HG02571 (cell line): ENCODE measurements around the gene APOLD1.
"Not testable (repeated sequence)": the region's sequence is repeated elsewhere in the genome, so short reads cannot be mapped to it uniquely, and the experiment has no call there.

ENCODE experiments used
- ATAC-seq: cut with Tn5 transposase; IDR thresholded peaks from one replicate; pipeline ENCODE4 v1.9.1; 2021; ENCODE audit warnings: mild to moderate bottlenecking, moderate library complexity; ENCODE audit not compliant: unreplicated experiment

Gene APOLD1

DNA sequence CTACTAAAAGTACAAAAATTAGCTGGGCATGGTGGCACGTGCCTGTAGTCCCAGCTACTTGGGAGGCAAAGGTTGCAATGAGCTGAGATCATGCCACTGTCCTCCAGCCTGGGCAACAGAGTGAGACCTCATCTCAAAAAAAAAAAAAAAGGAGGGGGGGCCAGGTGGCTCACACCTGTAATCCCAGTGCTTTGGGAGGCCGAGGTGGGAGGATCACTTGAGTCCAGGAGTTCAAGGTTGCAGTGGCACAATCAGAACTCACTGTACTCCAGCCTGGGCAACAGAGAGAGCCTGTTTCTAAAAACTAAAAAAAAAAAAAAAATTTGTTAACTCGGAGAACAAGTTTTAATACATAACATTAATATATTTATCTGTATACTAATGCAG lies 22.1 kb downstream of the APOLD1 start:
- not testable (repeated sequence) for ATAC-seq

DNA sequence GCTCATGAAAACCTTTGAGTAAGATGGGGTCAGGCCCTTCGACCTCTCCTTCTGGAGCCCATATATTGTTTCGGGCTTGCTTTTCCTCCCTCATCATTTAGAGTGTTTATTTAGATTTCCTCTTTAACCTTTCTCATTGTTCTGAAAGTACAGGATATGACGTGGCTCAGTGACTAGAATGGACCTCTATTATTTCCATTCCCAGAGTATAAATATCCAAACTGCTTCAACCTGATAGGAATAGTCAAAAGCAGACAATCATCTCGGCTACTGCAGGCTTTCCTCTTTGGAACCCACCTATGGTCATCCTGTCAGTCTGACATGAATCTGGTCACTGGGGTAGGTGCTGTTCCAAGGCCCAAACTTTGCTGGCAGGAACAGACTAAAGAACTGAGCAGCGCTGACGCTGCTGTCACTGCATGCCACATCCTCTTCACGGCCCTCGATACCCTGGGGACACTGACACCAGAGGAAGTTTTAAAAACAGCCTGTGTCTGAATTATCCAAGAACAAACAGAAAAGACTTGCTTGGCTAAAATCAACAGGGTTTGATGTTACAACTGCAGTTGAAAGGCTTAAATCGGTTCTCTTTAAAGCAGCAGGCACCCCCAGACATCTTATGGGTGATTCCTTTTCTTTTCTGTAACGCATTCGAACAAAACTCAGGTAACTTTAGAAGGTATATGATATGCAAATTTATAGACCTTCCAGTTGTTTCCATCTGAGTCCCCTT lies 22.7 kb downstream of the APOLD1 start:
- peak; percentile 46 for ATAC-seq

DNA sequence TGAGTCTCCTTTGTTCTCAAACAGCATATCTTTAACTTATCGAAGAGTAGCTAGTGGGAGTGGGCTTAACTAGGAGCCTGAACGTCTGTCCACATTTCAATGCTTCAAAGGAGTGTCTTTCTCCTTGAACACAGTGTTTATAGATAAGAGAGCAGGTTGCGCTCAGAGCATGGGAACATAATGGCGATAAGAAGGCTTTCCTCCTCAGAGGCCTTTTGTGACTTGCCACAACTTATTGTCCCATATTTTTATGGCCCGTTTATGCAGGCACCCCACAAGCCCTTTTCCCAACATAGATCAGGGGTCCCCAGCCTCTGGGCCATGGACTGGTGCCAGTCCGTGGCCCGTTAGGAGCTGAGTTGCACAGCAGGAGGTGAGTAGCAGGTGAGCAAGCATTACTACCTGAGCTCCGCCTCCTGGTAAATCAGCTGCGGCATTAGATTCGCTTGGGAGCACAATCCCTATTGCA lies 25.1 kb downstream of the APOLD1 start:
- no peak for ATAC-seq

DNA sequence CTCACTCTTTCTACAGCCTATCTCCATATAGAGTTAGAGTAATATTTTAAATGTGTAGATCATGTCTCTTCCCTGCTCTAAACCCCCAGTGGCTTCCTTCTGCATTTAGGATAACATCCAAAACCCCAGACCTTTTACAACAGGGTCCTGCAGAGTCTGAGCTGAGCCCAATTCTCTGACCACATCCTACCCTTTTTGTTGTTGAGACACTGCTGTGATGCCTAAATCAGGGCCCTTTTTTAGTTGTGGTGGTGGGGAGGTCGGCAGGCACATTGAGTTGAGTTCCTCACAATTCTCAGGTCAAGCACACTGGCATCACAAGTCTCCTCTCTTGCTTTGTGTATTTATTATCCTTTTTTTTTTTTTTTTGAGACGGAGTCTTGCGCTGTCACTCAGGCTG lies 25.9 kb downstream of the APOLD1 start:
- ATAC-seq = no peak

DNA sequence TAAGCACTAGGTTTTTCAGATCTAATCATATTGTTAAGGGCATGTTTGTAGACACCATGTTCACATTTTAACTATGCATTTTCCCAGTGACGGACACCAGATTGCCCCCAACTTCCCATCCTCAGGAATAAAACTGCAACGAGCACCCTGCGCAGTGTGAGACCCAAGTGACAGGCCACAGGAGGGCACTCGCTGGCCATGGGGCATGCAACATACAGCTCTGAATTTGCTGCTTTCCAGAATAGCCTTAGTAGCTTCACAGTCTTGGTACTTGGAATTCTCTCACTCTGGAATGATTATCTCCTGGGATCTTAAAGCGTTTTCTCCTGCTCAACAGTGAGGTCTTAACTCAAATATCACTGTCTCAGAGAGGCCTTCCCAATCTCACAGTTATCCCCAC lies 26.7 kb downstream of the APOLD1 start:
- ATAC-seq = no peak

DNA sequence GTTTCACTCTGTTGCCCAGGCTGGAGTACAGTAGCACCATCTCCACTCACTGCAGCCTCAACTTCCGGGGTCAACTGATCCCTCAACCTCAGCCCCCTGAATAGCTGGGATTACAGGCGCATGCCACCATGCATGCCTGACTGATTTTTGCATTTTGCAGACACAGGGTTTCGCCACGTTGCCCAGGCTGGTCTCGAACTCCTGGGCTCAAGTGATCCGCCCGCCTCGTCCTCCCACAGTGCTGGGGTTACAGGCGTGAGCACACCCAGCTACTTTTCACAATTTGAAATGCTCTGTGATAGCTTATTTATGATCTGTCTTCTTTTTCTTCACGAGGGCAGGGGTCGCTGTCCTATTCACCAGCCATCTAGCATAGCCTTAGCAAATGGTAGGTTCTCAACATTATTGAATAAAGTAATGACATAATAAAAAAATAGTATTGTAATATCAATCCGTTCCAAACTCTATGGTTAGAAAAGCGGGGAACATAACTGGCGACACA lies 27.2 kb downstream of the APOLD1 start:
- no peak for ATAC-seq

DNA sequence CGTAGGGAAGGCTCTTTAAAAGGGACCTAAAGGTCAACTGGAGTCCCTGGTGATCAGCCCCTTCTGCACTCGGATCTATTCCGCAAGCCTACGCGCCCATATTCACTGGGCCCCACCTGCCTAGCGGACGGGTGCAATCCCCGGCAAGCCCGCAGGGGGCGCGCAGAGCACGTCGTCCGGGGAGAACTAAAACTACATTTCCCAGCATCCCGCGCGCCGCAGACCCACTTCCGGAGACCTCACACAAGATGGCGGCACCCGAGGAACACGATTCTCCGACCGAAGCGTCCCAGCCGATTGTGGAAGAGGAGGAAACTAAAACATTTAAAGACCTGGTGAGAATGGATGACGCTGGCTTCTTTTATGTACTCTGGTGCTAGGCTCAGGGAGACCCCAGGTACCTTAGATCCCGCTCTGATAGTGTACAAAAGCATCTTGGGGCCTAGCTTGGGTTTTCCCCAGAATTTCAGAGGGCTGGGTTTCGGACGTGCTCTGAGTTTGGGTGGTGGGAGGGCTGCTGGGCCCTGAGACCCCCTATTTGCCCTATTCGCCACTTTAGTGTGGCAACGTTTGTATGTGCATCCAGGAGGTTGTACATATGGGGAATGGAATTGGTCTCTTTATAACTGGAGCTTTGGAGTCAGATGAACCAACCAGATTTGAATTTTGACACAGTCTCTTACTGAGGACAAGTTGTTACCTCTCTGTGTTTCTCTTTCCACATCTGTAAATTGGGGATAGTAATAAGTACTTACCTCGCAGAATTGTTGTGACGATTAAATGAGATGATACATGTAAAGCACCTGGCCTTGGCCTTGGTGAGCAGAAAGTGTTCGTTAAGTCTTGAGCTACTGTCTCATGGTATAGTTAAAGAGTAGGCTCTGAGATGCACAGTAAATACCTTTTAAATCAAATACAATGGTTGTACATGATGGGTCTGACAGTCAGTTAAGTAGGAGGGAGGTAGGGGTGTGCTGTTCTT lies 28.0 kb downstream of the APOLD1 start, which contains the start of gene DDX47:
Gene DDX47, plus strand, starts transcription at position 227 of the 982 bp plus-strand sequence. Its CDS starts 22 bp downstream, at position 249.
- peak; percentile 76 for ATAC-seq

DNA sequence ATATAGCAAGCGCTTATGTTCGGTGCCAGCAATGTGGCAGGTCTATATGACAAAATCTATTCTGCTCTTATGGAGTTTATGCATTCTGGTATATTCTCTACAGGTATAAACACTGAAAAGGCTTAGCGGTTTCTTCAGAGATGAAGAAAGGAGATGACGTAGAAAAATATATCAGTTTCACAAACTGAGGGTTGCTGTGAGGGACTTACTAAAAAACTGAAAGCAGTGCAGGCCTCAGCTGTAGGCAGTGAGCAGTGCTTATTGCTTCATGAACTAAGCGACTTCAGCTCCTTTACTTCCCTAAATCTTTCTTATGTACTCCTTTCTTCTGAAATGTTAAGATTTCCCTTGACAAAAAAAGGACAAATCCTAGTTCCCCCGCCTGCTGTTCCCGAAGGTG lies 32.2 kb downstream of the APOLD1 start:
- peak; percentile 50 for ATAC-seq

DNA sequence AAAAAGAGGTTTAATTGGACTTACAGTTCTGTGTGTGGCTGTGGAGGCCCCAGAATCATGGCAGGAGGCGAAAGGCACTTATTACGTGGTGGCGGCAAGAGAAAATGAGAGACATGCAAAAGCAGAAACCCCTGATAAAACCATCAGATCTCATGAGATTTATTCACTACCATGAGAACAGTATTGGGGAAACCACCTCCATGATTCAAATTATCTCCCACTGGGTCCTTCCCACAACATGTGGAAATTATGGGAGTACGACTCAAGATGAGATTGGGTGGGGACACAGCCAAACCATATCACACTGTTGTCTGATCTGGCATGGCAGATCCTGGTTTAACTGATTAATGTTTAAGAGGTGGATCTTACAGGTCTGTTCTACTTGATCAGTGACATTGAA lies 33.2 kb downstream of the APOLD1 start:
- no peak for ATAC-seq

DNA sequence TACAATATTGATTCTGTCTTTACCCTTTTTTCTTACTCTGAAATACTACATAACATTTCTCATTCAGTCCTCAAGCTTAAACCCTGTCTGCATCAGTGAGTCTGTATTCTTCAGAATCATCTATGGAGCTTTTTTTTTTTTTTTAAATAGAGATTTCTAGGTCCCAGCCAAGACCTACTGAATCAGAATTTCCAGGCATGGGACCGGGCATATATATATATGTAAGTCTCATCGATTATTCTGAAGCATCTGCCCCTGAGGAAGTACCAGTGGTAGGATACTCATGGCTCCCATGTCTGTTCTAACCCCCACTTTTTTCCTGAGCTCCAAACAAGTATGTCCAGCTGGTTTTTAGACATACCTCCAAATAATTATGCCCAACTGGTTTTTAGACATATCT lies 33.8 kb downstream of the APOLD1 start:
- ATAC-seq = no peak

DNA sequence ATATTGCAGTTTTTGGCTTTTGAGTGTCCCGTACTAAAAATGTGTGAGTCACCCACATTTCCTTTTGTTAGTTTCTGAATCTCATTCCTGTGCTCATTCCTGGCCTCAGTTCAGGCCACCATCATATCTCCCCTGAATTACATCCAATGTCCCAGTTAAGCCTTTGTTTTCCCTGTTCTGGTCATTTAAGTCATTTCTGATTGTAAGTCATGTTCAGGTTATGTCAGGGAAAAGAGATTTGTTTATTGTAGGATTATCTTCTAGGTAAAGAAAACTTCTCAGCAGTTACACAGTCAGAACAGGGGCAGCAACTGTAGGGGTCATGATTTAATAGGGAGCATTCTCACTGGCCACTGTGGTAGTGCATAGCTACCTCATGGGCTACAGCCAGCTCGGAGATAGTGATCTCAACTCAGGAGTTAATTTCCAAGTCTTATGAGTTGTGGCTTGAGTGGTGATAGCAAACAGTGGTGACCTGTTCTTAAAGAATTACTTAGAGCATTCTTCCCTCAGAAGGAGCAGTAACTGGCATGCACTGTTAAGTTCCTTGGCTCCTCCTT lies 34.4 kb downstream of the APOLD1 start:
- no peak for ATAC-seq

DNA sequence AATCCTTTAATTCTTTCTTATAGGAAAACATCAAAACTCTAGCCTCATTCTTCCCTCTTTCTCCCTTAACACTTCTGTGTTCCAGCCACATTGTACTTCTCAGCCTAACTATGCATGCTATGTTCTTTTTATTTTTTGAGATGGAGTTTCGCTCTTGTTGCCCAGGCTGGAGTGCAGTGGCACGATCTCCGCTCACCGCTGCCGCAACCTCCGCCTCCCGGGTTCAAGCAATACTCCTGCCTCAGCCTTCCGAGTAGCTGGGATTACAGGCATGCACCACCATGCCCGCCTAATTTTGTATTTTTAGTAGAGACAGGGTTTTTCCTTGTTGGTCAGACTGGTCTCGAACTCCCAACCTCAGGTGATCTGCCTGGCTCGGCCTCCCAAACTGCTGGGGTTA lies 34.9 kb downstream of the APOLD1 start:
- not testable (repeated sequence) for ATAC-seq

DNA sequence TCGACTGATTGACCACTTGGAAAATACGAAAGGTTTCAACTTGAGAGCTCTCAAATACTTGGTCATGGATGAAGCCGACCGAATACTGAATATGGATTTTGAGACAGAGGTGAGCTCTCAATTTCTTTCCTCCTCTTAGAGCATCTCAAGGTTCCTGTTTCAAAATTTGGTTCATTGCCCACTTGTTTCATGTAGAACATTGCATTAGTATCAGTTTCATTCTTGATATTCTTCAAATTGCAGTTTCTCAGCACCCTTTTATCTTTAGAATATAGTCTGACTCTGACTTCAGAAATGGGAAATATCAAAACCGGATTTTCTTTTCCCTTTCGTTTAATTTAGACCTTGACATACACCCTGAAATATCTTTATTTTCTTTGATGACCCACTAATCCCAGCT lies 36.5 kb downstream of the APOLD1 start:
- ATAC-seq = peak; percentile 68

DNA sequence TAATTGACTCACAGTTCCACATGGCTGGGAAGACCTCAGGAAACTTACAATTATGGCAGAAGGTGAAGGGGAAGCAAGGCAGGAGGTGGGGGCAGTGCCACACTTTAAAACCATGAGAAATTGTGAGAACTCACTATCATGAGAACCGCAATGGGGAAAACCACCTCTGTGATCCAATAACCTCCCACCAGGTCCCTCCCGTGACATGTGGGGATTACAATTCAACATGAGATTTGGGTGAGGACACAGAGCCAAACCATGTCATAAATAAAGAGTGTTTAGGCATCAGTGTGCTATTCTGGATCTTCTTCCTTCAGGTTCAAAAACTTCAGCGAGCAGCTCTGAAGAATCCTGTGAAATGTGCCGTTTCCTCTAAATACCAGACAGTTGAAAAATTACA lies 37.4 kb downstream of the APOLD1 start:
- ATAC-seq = no peak

DNA sequence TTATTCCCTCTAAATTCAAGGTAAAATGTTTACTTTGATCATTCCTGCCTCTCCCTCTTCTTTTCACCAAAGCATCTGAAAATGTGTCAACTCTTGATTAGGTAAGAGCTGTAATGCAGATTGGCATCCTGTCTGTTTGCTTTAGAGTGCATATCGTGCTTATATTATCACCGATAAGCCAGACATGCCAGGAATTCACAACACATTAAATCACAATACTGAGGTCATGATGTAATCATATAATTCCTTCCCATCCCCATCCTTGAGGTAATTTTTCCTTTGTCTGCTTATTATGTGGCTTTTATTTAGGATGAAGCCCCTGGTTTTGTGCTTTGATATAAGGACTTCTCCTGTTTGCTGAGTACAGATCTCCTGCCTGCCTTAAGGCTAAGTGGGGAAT lies 37.8 kb downstream of the APOLD1 start:
- no peak for ATAC-seq

DNA sequence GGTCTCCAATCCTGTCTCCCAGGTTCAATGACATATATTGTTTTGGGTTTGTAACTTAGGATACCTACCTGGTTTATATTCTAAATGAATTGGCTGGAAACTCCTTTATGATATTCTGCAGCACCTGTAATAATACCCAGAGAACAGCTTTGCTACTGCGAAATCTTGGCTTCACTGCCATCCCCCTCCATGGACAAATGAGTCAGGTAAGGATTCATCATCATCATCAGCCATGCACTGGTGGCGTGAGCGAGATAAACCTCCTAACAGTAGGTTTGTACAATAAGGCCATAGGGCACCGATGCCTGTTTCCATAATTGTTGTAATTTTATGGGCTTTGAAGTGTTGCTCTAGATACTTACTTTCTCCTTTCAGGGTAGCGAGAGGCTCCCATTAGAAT lies 38.4 kb downstream of the APOLD1 start:
- ATAC-seq = no peak

DNA sequence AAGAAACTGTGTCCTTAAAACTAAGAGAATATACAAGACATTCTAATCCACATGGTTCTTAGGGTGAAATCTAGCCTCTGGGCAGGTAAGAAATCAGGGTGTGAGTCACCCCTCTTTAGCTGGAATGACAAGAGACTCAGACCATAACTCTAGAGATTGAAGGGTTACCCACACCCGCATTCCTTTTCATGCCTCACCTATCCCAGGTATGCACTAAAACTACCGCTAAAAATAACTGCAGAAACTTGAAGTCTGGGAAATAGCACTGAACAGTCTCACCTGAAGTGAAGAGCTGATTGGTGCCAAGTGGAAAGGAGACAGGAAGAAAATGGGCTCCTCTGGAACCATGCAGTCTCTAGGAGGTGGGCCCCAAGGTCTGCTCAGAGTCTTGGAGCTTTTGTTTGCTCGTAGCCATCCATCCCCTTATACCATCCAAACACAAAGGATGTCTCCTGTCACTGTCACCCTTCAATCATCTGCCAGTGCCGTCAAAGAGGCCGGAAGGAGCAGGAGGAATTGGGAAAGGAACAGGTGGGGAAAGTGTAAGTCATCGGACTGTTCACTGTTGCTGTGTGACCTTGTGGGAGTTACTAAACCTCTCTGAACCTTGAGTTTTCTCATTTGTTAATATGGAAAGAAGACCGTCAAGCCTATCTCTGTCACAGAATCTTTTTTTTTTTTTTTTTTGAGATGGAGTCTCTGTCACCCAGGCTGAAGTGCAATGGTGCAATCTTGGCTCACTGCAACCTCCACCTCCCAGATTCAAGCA lies 50.1 kb downstream of the APOLD1 start:
- ATAC-seq = no peak

DNA sequence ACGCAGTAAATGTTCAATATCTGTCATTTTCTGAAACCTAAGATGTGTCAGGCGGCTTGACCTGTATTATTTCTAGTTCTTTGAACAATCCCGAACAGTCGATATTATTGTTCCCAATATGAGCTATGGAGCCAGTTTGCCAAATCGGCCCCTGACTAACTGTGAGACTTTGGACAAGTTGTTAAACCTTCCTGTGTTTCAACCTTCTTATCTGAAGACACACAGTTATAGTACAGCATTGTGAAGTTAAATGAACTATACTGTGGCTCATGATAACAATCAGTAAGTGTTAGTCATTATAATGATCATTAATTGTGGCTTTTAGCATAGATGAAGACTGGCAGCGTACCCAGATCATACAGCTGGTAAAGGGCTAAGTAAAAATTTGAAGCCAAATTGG lies 51.1 kb downstream of the APOLD1 start:
- ATAC-seq = no peak

DNA sequence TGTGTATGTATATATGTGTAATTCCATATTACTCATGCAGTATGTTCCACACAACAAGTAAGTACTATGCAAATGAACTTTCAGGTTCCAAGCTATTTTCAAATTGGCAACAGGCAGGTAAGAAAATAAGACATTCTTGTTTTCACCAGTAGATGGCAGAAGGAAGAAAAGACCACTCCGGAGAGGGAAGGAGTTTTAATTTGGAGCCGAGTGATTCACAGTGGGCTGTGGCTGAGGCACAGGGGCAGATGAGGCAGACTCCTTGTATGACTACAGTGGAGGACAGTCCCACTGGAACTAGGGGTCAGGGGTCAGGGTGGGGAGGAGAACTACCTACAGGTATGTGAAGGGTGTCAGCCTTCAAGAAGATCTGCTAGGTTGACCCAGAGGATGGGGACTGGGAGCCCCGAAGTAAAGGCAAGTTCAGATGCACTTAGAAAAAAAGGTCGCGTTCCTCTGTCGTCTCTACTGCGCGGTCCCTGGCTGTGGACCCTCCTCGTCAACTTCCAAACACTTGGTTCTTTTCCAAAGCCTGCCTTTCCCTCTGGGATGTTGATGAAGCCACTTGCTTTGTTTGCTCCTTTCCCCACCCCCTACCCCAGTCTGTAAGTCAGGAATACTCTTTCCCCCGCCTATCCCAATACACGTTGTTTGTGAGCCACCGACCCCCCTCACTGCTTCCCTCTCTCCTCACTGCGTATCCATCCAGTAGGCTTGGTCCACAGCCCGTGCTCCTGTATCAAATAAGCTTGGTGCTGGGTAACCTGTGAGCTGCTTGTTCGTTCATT lies 51.8 kb downstream of the APOLD1 start:
- ATAC-seq = no peak

DNA sequence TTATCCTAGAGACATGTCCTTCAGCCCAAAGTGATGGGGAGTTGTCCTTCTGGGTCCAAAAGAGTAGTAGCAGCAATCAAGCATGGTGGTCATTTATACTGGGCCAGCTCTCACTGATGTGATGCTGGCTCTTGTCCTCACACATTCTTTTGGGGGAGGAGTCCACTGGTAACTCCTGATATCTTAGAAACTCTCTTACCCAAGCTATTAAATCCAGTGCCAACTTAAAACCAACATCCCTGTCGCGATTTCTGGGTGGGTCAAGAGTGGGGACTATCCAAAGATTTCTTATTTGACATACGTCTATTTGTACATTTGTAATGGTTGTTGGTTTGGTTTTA lies 52.3 kb downstream of the APOLD1 start:
- ATAC-seq = no peak
